HG02973 (cell line): ENCODE data around the gene THEM4.

Experiments used
- ATAC-seq: cut with Tn5 transposase; IDR thresholded peaks from one replicate; pipeline ENCODE4 v1.9.1; 2021; ENCODE audit warnings: moderate library complexity; ENCODE audit not compliant: unreplicated experiment

The THEM4 gene

GRCh38 chr1:151839082-151839412 is 70.3 kb downstream of the THEM4 start:
- ATAC-seq, result no peak

- no peak for ATAC-seq
Measured at GRCh38 chr1:151838222-151839081, 70.9 kb downstream of the THEM4 start.

- ATAC-seq, result no peak
Measured at GRCh38 chr1:151837884-151838221, 71.5 kb downstream of the THEM4 start.

GRCh38 chr1:151837197-151837596 is 72.1 kb downstream of the THEM4 start:
- no peak for ATAC-seq

- no peak for ATAC-seq
Measured at GRCh38 chr1:151835596-151835995, 73.7 kb downstream of the THEM4 start.

- ATAC-seq, result no peak
Measured at GRCh38 chr1:151834239-151834638, 75.1 kb downstream of the THEM4 start.

GRCh38 chr1:151833172-151833900 is 76.0 kb downstream of the THEM4 start:
- ATAC-seq, result no peak

- ATAC-seq, result no peak
Measured at GRCh38 chr1:151832318-151832980, 76.9 kb downstream of the THEM4 start.

- ATAC-seq, result no peak
Measured at GRCh38 chr1:151831605-151832004, 77.7 kb downstream of the THEM4 start, which contains the start of gene RORC. Gene RORC, minus strand, starts transcription at chr1:151831802. Its CDS starts 38 bp downstream, at chr1:151831764.

GRCh38 chr1:151831256-151831591 is 78.1 kb downstream of the THEM4 start:
- no peak for ATAC-seq

GRCh38 chr1:151830055-151830454 is 79.3 kb downstream of the THEM4 start:
- no peak for ATAC-seq

- no peak for ATAC-seq
Measured at GRCh38 chr1:151829352-151830046, 79.8 kb downstream of the THEM4 start.

GRCh38 chr1:151828921-151829320 is 80.4 kb downstream of the THEM4 start:
- no peak for ATAC-seq

- no peak for ATAC-seq
Measured at GRCh38 chr1:151827853-151828252, 81.5 kb downstream of the THEM4 start.

GRCh38 chr1:151825751-151826660 is 83.3 kb downstream of the THEM4 start:
- ATAC-seq, result no peak

GRCh38 chr1:151825204-151825603 is 84.1 kb downstream of the THEM4 start:
- ATAC-seq, result no peak
